Bronchial epithelial cell (primary cell): ENCODE results near the gene FTO. TPM values are rescaled to one million over a fixed set of nuclear protein-coding genes. Genes with fewer than 3 reads are reported as not detected.

Source experiments
- DNase-seq: peaks from one replicate; pipeline ENCODE4 v3.0.0-alpha.2; 2010; ENCODE audit warnings: low read depth
- FAIRE-seq: peaks from 2 replicates; lab custom pipeline; 2011; peaks lifted over from hg19 to GRCh38; lab: Jason Lieb, UNC
- H3K27me3 ChIP-seq: 2 replicates; pipeline ENCODE4 v1.5.1; 2011; ENCODE audit warnings: low read length; ENCODE audit not compliant: control insufficient read depth, insufficient read depth
- H3K36me3 ChIP-seq: 2 replicates; pipeline ENCODE4 v1.5.1; 2011; ENCODE audit warnings: low read length; ENCODE audit not compliant: control insufficient read depth, insufficient read depth
- H3K4me3 ChIP-seq: 2 replicates; pipeline ENCODE4 v1.5.1; 2011; ENCODE audit warnings: mild to moderate bottlenecking, low read depth, low read length, control low read depth
- total RNA-seq: library from RNA; depleted of rRNA; stranded (reverse); fragments of >200 nt; gene quantifications from 2 replicates; pipeline ENCODE4 v1.2.1, GENCODE V29; 2014
- TF ChIP-seq, protein P1 (sequence below): IDR thresholded peaks from 2 replicates; pipeline ENCODE4 v1.5.1; 2011; ENCODE audit warnings: mild to moderate bottlenecking, moderate library complexity, low read length, control low read depth, inconsistent platforms; ENCODE audit not compliant: insufficient read depth, severe bottlenecking

FTO gene
- total RNA-seq, 1 donor from 2014 or later = 41.6 TPM

GRCh38 chr16:54136276-54136625 lies 432.3 kb downstream of the FTO start:
- Histone ChIP-seq H3K4me3 (no peak overlapping the region), H3K27me3 (no peaks in the 10 kb centered on the region), H3K36me3 (no peaks in the 10 kb centered on the region)
- TF ChIP-seq, protein P1, sequence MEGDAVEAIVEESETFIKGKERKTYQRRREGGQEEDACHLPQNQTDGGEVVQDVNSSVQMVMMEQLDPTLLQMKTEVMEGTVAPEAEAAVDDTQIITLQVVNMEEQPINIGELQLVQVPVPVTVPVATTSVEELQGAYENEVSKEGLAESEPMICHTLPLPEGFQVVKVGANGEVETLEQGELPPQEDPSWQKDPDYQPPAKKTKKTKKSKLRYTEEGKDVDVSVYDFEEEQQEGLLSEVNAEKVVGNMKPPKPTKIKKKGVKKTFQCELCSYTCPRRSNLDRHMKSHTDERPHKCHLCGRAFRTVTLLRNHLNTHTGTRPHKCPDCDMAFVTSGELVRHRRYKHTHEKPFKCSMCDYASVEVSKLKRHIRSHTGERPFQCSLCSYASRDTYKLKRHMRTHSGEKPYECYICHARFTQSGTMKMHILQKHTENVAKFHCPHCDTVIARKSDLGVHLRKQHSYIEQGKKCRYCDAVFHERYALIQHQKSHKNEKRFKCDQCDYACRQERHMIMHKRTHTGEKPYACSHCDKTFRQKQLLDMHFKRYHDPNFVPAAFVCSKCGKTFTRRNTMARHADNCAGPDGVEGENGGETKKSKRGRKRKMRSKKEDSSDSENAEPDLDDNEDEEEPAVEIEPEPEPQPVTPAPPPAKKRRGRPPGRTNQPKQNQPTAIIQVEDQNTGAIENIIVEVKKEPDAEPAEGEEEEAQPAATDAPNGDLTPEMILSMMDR = no peak
- peak; percentile 79 for DNase-seq
- no peak for FAIRE-seq

- Histone ChIP-seq H3K27me3 (no peaks in the 10 kb centered on the region), H3K36me3 (no peaks in the 10 kb centered on the region), H3K4me3 (no peak overlapping the region)
- FAIRE-seq = no peak
- no peak for DNase-seq
- TF ChIP-seq, protein P1 = no peak
These were observed 436.3 kb downstream of the FTO start for GRCh38 chr16:54140057-54140787.

GRCh38 chr16:54140788-54141136 lies 436.8 kb downstream of the FTO start:
- FAIRE-seq (no peak), DNase-seq (no peak)
- Histone ChIP-seq H3K36me3 (no peaks in the 10 kb centered on the region), H3K27me3 (no peaks in the 10 kb centered on the region), H3K4me3 (no peak overlapping the region)
- TF ChIP-seq, protein P1 = no peak

- FAIRE-seq (no peak), DNase-seq (no peak)
- Histone ChIP-seq H3K4me3 (no peak overlapping the region), H3K36me3 (no peaks in the 10 kb centered on the region), H3K27me3 (no peaks in the 10 kb centered on the region)
- TF ChIP-seq, protein P1 = no peak
These were observed 438.8 kb downstream of the FTO start for GRCh38 chr16:54142787-54143186.

GRCh38 chr16:54143410-54143809 lies 439.5 kb downstream of the FTO start:
- Histone ChIP-seq H3K4me3 (no peak overlapping the region), H3K27me3 (no peaks in the 10 kb centered on the region), H3K36me3 (no peaks in the 10 kb centered on the region)
- TF ChIP-seq, protein P1 = no peak
- FAIRE-seq (no peak), DNase-seq (no peak)
